OCI-M2 (cell line): ENCODE results near the gene ATP7B.

Experiments used
- DNase-seq: peaks from one replicate; lab custom pipeline; 2025; ENCODE audit not compliant: unreplicated experiment; lab: John Stamatoyannopoulos, UW

ATP7B gene

GRCh38 chr13:51953347-51954195 is 57.7 kb downstream of the ATP7B start:
- no peak for DNase-seq

DNA sequence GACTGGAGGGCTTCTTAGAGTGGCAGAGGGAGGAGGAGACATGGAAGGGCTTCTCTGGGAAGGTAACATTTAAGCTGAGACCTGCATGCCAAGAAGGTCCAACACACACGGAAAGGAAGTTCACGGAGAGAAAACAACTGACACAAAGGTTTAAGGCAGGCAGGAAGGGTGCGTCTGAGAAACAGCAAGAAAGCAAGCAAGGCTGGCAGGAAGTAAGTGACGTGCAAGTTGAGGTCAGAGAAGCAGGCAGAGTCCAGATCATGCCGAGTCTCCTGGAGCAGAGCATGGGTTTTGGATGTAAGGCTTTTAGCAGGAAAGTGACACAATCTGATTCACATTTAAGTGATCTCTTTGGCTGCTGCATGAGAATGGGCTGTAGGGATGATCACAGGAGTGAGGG is 60.5 kb downstream of the ATP7B start:
- DNase-seq = no peak

GRCh38 chr13:51946163-51946669 is 65.0 kb downstream of the ATP7B start:
- DNase-seq = no peak

DNA sequence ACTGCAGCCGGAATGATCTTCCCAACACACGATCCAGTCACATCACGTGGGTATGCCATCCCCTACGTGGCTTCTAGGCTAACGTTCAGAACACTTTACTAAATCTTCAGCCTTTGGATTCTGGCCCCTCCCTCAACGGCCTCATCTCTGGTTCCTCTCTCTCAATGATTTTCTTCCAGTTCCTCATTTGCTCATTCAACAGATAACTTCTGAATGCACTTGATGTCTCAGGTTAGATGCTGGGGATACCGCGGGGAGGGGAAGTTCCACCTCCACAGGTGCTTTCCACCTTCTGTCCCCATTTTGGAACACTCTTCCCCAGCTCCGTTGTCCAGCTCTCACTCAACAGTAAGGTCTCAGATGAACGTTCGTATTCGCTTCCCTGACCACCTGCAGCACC is 66.1 kb downstream of the ATP7B start:
- DNase-seq = no peak

DNA sequence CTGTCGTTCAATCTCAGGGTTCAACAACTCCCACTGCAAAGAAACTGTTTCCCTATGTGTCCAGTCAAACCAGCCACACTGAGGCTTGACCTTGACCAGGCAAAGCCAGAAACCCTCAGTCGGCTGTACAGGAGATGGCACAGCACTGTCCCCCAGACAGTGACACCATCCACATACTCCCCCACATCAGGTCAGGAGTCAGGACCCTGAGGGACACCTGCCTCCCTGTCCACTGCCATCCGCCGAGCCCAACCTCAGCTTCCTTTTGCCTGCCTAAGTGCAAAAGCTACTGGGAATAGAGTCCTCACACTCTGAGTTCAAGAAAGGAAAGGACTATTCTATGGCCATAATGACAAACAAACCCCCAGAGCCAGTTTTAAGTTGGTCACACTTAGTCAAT is 66.8 kb downstream of the ATP7B start:
- DNase-seq = no peak

- no peak for DNase-seq
Observed at GRCh38 chr13:51943721-51944120, 67.5 kb downstream of the ATP7B start.

DNA sequence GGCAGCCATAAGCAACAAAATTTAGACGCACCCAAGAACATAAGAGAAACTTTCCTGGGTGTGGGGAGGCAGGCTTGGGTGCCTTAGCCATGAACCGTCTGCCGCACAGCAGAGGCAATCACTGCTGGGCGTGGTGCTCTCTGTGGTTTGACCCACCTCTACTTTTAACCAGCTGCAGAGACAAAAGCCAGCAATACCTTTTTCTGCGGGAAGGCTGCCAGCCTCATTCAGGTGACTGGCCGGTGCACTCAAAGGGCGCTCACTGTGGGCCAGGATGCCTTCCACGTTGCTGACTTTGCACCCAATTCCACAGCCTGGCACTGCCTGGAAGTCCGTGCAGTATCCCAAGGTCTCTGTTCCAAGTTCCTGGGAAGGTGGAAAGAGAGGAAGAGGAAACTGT is 69.1 kb downstream of the ATP7B start:
- no peak for DNase-seq

- DNase-seq = no peak
Observed at GRCh38 chr13:51938454-51938853, 72.8 kb downstream of the ATP7B start.

GRCh38 chr13:51937320-51938290 is 73.6 kb downstream of the ATP7B start:
- no peak for DNase-seq

- DNase-seq = no peak
Observed at GRCh38 chr13:51935326-51936171, 75.7 kb downstream of the ATP7B start.

GRCh38 chr13:51934461-51935087 is 76.7 kb downstream of the ATP7B start:
- DNase-seq = no peak

DNA sequence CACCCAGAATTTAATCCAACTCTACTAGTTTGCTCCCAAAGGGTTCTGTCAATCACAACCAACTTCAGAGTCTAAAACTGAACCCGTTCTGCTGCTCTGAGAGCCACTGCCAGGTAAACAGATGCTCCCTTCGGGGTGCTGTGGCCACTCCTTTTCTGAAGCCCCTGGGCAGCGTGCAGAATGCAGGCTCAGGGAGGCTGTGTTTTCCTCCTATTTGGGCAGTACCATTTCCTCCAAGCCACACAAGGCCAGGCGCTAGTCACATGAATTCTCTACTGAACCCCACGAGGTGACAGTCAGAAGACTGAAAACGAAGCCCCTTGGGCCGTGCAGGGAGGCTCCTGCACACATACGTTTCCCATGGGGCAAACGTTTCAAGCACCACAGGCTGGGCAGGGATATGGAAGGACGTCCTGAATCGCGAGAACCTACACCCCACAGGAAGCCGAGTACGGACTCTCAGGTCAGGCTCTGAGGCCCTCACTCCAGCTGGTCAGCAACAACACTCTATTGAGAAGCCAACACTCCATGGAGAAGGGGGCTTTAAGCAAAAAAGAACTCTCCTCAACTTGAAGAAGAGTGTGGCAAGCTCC is 77.7 kb downstream of the ATP7B start:
- no peak for DNase-seq

DNA sequence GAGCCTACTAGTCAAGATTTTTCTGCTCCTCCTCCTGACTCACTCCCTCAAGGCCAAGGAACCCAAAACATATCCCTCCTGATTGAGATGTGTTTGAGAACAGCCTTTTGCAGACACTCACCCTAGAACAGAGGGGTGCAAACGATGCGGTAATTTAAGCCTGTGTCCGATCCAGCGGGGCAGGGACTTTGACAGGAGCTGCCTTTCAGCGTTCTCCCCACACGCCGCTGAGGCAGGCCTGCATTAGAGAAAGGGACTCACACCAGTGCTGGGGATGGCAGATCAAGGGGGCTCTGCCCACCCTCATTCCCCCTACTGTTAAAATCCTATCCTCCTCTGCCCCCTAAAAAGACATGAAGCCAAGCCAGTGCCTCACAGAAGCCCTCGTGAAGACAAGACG is 79.0 kb downstream of the ATP7B start:
- no peak for DNase-seq

GRCh38 chr13:51931606-51932005 is 79.6 kb downstream of the ATP7B start:
- DNase-seq = no peak

- no peak for DNase-seq
Observed at GRCh38 chr13:51929699-51930098, 81.6 kb downstream of the ATP7B start.

DNA sequence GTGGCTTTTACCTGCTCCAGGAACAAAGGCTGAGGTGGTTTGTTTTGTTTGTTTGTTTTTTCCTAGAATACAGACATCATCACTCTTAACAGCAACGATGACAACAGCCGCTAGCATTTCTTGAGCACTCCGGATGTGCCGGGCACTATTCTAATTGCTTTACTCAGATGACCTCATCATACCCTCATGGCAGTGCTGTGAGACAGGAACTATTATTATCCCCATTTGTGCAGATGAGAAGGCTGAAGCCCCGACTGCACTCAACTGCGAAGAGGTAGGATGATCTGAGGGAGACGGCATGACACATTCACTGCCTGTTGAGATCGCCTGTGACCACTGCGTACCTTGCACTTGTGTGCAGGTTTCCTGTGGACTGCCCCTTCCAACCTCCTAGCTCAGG is 83.0 kb downstream of the ATP7B start:
- DNase-seq = no peak

- no peak for DNase-seq
Observed at GRCh38 chr13:51927129-51927528, 84.1 kb downstream of the ATP7B start.

DNA sequence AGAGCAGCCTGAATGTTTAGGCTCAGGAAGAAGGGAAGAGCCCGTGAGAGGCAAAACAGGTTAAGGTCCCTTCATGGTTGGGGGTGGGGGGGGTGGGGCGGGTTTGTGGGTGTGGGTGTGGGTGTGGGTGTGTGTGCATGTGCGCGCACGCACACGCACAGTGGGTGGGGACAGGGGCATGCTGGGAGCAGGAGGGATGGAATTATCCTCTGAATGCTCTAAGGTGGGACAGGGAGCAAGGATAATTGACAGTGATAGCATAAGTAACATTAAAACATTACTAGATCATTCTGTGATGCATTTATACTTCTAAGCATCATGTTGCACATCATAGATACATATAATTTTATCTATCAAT is 84.7 kb downstream of the ATP7B start:
- DNase-seq = no peak

- no peak for DNase-seq
Observed at GRCh38 chr13:51925865-51926527, 85.3 kb downstream of the ATP7B start.
